ENCODE data around the gene OR56A4.

DNA sequence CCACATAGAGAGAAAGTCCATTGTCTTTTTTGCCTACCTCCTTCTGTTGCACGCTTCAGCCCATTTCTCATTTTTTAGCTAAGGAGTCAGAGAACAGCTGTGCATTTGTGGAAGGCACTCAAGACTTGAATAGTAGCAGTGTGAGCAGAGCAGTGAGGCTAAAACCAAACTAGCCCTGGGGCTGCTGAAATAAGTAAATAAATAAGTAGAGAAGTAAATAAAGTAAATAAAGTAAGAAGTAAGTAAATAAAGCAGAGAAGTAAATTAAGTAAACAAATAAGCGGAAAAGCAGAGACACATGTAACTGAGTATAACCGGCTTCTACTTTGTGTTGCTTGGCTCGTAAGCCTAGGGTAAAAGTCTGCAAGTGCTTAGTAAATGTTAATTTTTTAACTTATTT is 17.5 kb downstream of the OR56A4 start:
- TF ChIP-seq, protein P1, sequence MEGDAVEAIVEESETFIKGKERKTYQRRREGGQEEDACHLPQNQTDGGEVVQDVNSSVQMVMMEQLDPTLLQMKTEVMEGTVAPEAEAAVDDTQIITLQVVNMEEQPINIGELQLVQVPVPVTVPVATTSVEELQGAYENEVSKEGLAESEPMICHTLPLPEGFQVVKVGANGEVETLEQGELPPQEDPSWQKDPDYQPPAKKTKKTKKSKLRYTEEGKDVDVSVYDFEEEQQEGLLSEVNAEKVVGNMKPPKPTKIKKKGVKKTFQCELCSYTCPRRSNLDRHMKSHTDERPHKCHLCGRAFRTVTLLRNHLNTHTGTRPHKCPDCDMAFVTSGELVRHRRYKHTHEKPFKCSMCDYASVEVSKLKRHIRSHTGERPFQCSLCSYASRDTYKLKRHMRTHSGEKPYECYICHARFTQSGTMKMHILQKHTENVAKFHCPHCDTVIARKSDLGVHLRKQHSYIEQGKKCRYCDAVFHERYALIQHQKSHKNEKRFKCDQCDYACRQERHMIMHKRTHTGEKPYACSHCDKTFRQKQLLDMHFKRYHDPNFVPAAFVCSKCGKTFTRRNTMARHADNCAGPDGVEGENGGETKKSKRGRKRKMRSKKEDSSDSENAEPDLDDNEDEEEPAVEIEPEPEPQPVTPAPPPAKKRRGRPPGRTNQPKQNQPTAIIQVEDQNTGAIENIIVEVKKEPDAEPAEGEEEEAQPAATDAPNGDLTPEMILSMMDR (IDR thresholded peaks at IDR 0.05), result no peak
- TF ChIP-seq POLR2AphosphoS5 (IDR thresholded peaks at IDR 0.05; ENCODE audit: low read depth, low read length) (no peak), SIN3A (IDR thresholded peaks at IDR 0.05; ENCODE audit: borderline replicate concordance, insufficient read depth, low read depth, low read length) (no peak), TCF7L2 (IDR thresholded peaks at IDR 0.05; ENCODE audit: low read depth, low read length) (no peak)
- TF ChIP-seq, protein P2, sequence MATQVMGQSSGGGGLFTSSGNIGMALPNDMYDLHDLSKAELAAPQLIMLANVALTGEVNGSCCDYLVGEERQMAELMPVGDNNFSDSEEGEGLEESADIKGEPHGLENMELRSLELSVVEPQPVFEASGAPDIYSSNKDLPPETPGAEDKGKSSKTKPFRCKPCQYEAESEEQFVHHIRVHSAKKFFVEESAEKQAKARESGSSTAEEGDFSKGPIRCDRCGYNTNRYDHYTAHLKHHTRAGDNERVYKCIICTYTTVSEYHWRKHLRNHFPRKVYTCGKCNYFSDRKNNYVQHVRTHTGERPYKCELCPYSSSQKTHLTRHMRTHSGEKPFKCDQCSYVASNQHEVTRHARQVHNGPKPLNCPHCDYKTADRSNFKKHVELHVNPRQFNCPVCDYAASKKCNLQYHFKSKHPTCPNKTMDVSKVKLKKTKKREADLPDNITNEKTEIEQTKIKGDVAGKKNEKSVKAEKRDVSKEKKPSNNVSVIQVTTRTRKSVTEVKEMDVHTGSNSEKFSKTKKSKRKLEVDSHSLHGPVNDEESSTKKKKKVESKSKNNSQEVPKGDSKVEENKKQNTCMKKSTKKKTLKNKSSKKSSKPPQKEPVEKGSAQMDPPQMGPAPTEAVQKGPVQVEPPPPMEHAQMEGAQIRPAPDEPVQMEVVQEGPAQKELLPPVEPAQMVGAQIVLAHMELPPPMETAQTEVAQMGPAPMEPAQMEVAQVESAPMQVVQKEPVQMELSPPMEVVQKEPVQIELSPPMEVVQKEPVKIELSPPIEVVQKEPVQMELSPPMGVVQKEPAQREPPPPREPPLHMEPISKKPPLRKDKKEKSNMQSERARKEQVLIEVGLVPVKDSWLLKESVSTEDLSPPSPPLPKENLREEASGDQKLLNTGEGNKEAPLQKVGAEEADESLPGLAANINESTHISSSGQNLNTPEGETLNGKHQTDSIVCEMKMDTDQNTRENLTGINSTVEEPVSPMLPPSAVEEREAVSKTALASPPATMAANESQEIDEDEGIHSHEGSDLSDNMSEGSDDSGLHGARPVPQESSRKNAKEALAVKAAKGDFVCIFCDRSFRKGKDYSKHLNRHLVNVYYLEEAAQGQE (IDR thresholded peaks at IDR 0.05; ENCODE audit: insufficient read depth in 1 of 2, low read depth in 2 of 2, low read length in 1 of 2), result no peak

All from Panc1 (cell line).